Esophagus squamous epithelium (tissue), 5 donors: ENCODE measurements around the gene SSH2. TPM values are rescaled to one million over a fixed set of nuclear protein-coding genes. Genes with fewer than 3 reads are reported as not detected.
"Not testable (repeated sequence)": the region's sequence is repeated elsewhere in the genome, so short reads cannot be mapped to it uniquely, and the experiment has no call there.

Experiments
- DNase-seq: peaks from one replicate; lab custom pipeline; 2025; lab: John Stamatoyannopoulos, UW
- H3K27ac ChIP-seq, 4 donors: fragments of 200-600 bp; sonication (generic); one replicate each; pipeline ENCODE4 v1.5.1; 2016 to 2019; ENCODE audit warnings: mild to moderate bottlenecking in 1 of 4
- H3K27me3 ChIP-seq, 4 donors: fragments of 200-600 bp; sonication (generic); 1 replicate in 3 of 4; 2 replicates in 1 of 4; pipeline versions ENCODE4 v1.5.1 to v1.6.0; 2017 to 2021; ENCODE audit warnings: antibody characterized with exemption in 1 of 4
- H3K36me3 ChIP-seq, 3 donors: fragments of 200-600 bp; sonication (generic); one replicate each; pipeline ENCODE4 v1.5.1; 2016 to 2019
- H3K4me1 ChIP-seq, 3 donors: fragments of 200-600 bp; sonication (generic); one replicate each; pipeline ENCODE4 v1.5.1; 2017 to 2019
- H3K4me3 ChIP-seq, 4 donors: fragments of 200-600 bp; sonication (generic); 1 replicate in 3 of 4; 2 replicates in 1 of 4; pipeline ENCODE4 v1.5.1; 2016 to 2019; ENCODE audit warnings: mild to moderate bottlenecking in 2 of 4, moderate library complexity in 1 of 4
- H3K9me3 ChIP-seq, 3 donors: fragments of 200-600 bp; sonication (generic); one replicate each; pipeline ENCODE4 v1.5.1; 2016 to 2019
- POLR2A ChIP-seq, 4 donors: fragments of 450-650 bp; IDR thresholded peaks; one replicate each; pipeline ENCODE4 v1.6.1; 2017; ENCODE audit warnings: antibody characterized with exemption in 4 of 4, mild to moderate bottlenecking in 4 of 4, moderate library complexity in 3 of 4
- WGBS, 2 donors: methylation state at CpG; one replicate each; pipeline ENCODE4 v1.1.5; 2018; 5-methylcytosine and 5-hydroxymethylcytosine counted together
- intact Hi-C: fragments of 100-400 bp; cut with DNase I; formaldehyde crosslinking; loops from one replicate; pipeline ENCODE4 v1.15.0; 2022
- total RNA-seq, 4 donors: library from RNA; depleted of rRNA; stranded (reverse); fragments of >200 nt; gene quantifications; one replicate each; pipeline ENCODE4 v1.1.0, GENCODE V29; 2016
- TF ChIP-seq, protein P1 (sequence below), 6 experiments: fragments of 450-650 bp in 4 of 6; fragments of 200-600 bp in 2 of 6; sonication (generic) in 2 of 6; IDR thresholded peaks; one replicate each; pipeline ENCODE4 v1.5.1; 2016 to 2019; ENCODE audit warnings: antibody characterized with exemption in 6 of 6, mild to moderate bottlenecking in 4 of 6, moderate library complexity in 4 of 6
- donor health status: DM: yes; HTN: yes; CAD: no.

The SSH2 gene
- total RNA-seq, 4 donors from 2014 or later, result 9.4 to 29.4 (median 13.2) TPM

DNA sequence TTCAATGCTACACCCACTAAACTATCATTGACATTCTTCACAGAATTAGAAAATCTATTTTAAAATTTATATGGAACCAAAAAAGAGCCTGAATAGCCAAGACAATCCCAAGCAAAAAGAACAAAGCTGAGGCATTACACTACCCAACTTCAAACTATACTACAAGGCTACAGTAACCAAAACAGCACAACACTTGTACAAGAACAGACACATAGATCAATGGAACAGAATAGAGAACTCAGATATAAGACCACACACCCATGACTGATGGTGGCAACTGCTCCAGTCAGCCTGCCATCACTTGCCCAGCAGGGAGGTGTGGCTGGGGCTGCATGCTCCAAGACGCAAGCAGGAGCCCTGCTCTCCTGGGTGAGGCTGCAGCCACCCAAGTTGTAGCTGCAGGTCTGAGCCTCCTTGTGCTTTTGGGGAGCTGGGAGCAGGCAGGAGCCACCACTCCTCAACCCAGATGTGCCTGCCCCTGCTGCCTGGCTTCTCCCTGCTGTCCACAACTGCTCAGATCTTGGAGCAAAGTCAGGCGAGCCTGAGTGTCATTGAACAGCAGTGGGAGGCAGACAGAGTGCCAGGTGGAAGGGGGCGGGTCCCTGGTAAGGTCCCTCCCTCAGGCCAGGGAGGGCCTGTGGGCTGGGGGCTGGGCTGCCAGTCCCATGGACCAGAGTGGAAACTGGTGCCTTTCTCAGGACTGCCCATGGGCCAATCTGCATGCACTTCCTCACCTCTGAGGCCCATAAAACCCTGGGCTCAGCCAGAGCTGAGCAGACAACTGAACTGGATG is 24.7 kb downstream of the SSH2 start:
- Histone ChIP-seq H3K36me3 (no peaks in the 10 kb centered on the region), H3K9me3 (no peaks in the 10 kb centered on the region), H3K27me3 (no peaks in the 10 kb centered on the region), H3K4me1 (peaks cover 0 to 5% (median 0%) of the 10 kb centered on the region in 3 donors), H3K4me3 (no peak overlapping the region), H3K27ac (no peak overlapping the region)
- DNase-seq, result no peak
- TF ChIP-seq POLR2A (IDR thresholded peaks at IDR 0.05), result no peak
- TF ChIP-seq, protein P1, sequence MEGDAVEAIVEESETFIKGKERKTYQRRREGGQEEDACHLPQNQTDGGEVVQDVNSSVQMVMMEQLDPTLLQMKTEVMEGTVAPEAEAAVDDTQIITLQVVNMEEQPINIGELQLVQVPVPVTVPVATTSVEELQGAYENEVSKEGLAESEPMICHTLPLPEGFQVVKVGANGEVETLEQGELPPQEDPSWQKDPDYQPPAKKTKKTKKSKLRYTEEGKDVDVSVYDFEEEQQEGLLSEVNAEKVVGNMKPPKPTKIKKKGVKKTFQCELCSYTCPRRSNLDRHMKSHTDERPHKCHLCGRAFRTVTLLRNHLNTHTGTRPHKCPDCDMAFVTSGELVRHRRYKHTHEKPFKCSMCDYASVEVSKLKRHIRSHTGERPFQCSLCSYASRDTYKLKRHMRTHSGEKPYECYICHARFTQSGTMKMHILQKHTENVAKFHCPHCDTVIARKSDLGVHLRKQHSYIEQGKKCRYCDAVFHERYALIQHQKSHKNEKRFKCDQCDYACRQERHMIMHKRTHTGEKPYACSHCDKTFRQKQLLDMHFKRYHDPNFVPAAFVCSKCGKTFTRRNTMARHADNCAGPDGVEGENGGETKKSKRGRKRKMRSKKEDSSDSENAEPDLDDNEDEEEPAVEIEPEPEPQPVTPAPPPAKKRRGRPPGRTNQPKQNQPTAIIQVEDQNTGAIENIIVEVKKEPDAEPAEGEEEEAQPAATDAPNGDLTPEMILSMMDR (IDR thresholded peaks at IDR 0.05), result no peak
- 40 to 57% methylated on average over 1 of the region's 3 CpGs for WGBS, 2 donors
- intact Hi-C loops, result no loop called here

DNA sequence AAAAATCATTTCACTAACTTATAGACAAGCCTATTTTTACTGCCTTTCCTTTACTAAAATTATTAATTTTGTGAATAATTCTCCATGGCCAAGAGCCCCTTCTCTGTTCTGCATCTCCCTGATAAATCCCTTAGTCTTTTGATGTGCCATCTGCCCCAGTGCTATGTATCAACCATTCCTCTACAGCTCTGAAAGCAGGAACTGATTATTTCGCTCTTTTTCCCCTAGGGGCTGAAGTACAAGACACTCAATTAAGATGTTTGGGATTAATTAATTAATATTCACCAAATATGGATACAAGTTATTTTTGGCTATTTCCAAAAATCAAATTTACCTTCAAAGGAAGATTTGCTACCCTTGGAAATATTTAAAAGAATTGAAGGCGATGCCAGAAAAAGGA is 26.6 kb downstream of the SSH2 start:
- no peak for DNase-seq
- Histone ChIP-seq H3K27ac (no peak overlapping the region), H3K4me1 (peaks cover 0 to 5% (median 0%) of the 10 kb centered on the region in 3 donors), H3K4me3 (no peak overlapping the region), H3K36me3 (no peaks in the 10 kb centered on the region), H3K27me3 (no peaks in the 10 kb centered on the region), H3K9me3 (no peaks in the 10 kb centered on the region)
- TF ChIP-seq, protein P1 (IDR thresholded peaks at IDR 0.05), result no peak
- TF ChIP-seq POLR2A (IDR thresholded peaks at IDR 0.05), result no peak
- intact Hi-C loops, result no loop called here
- WGBS, 2 donors, result 91 to 92% methylated on average over 2 of the region's 2 CpGs

DNA sequence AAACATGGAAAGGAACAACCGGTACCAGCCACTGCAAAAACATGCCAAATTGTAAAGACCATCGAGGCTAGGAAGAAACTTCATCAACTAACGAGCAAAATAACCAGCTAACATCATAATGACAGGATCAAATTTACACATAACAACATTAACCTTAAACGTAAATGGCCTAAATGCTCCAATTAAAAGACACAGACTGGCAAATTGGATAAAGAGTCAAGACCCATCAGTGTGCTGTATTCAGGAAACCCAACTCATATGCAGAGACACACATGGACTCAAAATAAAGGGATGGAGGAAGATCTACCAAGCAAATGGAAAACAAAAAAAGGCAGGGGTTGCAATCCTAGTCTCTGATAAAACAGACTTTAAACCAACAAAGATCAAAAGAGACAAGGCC is 32.9 kb downstream of the SSH2 start:
- intact Hi-C loops, H3K27ac ChIP-seq, H3K4me1 ChIP-seq, H3K9me3 ChIP-seq, H3K4me3 ChIP-seq, H3K27me3 ChIP-seq, H3K36me3 ChIP-seq, DNase-seq: not testable (repeated sequence)
- WGBS, 2 donors, result 86 to 92% methylated on average over 4 of the region's 4 CpGs

DNA sequence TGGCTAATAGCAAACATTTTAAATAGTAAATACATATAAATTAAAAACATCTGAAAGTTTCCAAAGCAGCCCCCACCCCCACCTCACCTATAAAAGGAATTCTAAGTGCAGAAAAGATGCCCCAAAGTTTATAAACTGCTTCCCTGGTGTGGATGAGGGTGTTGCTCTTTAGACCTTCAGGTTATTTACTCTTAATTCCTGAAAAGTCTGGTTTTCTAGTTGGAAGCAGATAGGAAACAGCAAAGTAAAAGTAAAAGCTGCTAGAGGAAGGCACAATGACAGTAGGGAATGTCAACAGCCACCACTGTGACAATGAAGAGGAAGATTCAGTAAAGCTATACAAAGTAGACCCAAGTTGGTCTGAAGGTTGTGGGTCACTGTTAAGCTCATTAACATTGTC is 37.8 kb downstream of the SSH2 start:
- Histone ChIP-seq H3K4me3 (no peak overlapping the region), H3K36me3 (peaks cover 0 to 4% (median 0%) of the 10 kb centered on the region in 3 donors), H3K27ac (no peak overlapping the region), H3K27me3 (no peaks in the 10 kb centered on the region), H3K9me3 (no peaks in the 10 kb centered on the region), H3K4me1 (no peaks in the 10 kb centered on the region)
- TF ChIP-seq, protein P1 (IDR thresholded peaks at IDR 0.05), result no peak
- no peak for TF ChIP-seq POLR2A (IDR thresholded peaks at IDR 0.05)
- intact Hi-C loops, result no loop called here
- no peak for DNase-seq

DNA sequence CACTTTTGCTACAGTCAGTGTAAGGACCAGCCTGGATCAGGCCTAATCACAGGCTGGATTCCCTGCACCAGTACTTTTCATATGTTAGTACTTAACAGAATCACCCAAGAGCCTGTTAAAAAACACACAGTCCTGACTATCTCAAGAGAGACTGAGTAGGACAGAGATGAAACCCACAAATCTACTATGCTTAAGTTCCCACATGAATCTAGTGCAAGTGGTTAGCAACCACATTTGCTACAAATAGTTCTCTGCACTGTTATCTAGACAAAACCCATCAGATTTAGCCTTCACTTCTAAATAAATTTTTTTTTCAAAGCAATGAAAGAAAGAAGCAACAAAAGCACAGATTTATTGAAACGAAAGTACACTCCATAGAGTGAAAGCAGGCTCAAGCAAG is 38.9 kb downstream of the SSH2 start:
- H3K36me3 ChIP-seq, result peaks cover 0 to 4% (median 0%) of the 10 kb centered on the region in 3 donors
- H3K4me1 ChIP-seq, result no peaks in the 10 kb centered on the region
- intact Hi-C loops, result no loop called here
- no peaks in the 10 kb centered on the region for H3K27me3 ChIP-seq
- TF ChIP-seq, protein P1 (IDR thresholded peaks at IDR 0.05), result no peak
- TF ChIP-seq POLR2A (IDR thresholded peaks at IDR 0.05), result no peak
- DNase-seq, result no peak
- WGBS, 2 donors, result 65 to 88% methylated on average over 1 of the region's 1 CpG
- H3K4me3 ChIP-seq, result no peak overlapping the region
- no peaks in the 10 kb centered on the region for H3K9me3 ChIP-seq
- H3K27ac ChIP-seq, result no peak overlapping the region
